Measurements from ENCODE around the gene MRPL37.

- TF ChIP-seq POLR2AphosphoS5 (IDR thresholded peaks at IDR 0.05; ENCODE audit: low read depth, low read length), result no peak
- TF ChIP-seq, protein P1, sequence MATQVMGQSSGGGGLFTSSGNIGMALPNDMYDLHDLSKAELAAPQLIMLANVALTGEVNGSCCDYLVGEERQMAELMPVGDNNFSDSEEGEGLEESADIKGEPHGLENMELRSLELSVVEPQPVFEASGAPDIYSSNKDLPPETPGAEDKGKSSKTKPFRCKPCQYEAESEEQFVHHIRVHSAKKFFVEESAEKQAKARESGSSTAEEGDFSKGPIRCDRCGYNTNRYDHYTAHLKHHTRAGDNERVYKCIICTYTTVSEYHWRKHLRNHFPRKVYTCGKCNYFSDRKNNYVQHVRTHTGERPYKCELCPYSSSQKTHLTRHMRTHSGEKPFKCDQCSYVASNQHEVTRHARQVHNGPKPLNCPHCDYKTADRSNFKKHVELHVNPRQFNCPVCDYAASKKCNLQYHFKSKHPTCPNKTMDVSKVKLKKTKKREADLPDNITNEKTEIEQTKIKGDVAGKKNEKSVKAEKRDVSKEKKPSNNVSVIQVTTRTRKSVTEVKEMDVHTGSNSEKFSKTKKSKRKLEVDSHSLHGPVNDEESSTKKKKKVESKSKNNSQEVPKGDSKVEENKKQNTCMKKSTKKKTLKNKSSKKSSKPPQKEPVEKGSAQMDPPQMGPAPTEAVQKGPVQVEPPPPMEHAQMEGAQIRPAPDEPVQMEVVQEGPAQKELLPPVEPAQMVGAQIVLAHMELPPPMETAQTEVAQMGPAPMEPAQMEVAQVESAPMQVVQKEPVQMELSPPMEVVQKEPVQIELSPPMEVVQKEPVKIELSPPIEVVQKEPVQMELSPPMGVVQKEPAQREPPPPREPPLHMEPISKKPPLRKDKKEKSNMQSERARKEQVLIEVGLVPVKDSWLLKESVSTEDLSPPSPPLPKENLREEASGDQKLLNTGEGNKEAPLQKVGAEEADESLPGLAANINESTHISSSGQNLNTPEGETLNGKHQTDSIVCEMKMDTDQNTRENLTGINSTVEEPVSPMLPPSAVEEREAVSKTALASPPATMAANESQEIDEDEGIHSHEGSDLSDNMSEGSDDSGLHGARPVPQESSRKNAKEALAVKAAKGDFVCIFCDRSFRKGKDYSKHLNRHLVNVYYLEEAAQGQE (IDR thresholded peaks at IDR 0.05; ENCODE audit: insufficient read depth in 1 of 2, low read depth in 2 of 2, low read length in 2 of 2), result no peak
- TF ChIP-seq TAF1 (IDR thresholded peaks at IDR 0.05; ENCODE audit: borderline replicate concordance, insufficient read depth, low read length), result no peak
Measured at GRCh38 chr1:54257346-54257620, 57.3 kb downstream of the MRPL37 start.

Measured in PFSK-1 (cell line).